CD4-positive, alpha-beta T cell treated with Interferon gamma for 1 hour (primary cell): Measurements from ENCODE around the gene ABCG2.
"Not testable (repeated sequence)": the region's sequence is repeated elsewhere in the genome, so short reads cannot be mapped to it uniquely, and the experiment has no call there.

Experiments used
- DNase-seq: peaks from one replicate; pipeline ENCODE4 v3.0.0-alpha.2; 2020

Gene ABCG2

DNA sequence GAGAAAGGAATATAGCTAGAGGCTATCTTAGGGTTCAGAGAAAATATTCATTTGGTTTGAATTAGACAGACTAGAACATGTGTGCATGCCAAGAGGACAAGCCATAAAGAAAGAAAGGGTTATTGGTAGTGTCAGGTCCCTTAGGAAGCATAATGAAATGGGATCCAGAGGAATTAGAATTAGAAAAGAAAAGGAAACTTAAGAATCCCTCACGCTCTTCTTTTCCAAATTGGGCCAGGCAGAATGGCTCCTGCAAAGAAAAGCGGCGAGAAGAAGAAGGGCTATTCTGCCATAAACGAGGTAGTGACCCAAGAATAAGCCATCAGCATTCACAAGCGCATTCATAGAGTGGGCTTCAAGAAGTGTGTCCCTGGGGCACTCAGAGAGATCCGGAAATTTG lies 4.9 kb upstream of the ABCG2 start:
- DNase-seq: no peak

DNA sequence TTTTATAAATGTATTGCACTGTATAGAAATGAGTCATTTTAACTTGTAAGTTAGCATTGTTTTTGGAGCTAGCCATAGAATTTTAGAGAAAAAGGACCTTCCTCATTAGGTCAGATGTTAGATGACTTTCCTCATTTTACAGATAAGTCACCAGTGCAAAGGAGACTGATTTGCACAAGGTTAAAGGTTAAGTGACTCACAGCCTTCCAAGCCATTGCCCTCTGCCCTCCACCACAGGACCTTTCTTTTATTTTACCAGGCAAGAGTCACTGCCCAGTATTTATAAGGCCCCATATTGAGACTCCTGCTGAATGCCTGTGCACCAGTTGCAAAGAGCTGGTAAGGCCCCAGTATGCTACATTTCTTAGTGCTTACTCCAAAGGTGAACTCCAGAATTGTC lies 4.2 kb upstream of the ABCG2 start:
- DNase-seq: no peak

DNA sequence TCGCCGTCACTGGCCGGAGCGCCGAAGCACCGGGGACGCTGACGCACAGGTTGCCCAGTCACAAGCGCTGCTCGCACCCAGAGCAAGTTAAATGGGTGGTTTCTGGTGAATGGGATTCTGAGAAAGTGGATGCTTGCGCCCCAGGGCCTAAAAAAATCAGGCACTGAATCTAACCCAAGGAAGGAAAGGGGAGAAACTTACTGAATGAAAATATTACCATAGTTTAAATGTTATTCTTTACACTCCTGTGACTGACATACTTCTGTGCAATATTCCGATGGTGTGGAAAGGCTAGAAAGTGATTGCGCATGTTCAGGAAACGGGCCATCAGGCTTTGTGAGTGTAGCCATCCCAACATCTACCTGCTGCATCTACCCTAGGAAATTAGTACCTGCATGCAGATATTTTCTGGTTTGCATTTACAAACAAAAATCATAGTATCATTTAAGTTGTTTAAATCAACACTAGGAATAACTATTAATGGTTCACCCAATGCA lies 838 bp upstream of the ABCG2 start:
- no peak for DNase-seq

DNA sequence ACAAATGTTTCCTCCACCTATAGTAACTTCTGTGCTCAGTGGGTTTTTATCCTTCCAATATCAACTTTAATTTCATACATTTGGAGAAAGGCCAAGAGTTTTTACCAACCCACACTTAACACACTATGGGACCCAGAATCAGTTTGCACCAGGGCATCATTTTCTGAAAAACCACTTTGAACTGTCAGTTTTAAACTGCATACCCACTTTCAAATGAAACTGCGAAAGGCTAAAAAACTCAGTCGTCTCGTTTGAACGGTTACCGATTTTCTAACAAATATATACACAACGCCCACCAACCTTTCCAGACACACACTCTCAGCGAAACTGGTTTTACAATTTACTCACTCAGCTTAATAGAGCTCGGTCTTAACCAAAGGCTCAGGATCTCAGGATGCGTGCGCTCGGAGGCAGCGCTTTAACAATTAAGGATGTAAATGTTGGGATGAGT lies 376 bp downstream of the ABCG2 start:
- DNase-seq: no peak

DNA sequence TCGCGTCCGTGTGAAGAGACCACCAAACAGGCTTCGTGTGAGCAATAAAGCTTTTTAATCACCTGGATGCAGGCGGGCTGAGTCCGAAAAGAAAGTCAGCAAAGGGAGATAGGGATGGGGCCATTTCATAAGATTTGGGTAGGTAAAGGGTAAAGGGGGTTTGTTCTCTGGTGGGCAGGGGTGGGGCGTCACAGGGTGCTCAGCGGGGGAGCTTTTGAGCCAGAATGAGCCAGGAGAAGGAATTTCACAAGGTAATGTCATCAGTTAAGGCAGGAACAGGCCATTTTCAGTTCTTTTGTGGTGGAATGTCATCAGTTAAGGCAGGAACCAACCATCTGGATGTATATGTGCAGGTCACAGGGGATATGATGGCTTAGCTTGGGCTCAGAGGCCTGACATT lies 6.1 kb downstream of the ABCG2 start:
- not testable (repeated sequence) for DNase-seq

DNA sequence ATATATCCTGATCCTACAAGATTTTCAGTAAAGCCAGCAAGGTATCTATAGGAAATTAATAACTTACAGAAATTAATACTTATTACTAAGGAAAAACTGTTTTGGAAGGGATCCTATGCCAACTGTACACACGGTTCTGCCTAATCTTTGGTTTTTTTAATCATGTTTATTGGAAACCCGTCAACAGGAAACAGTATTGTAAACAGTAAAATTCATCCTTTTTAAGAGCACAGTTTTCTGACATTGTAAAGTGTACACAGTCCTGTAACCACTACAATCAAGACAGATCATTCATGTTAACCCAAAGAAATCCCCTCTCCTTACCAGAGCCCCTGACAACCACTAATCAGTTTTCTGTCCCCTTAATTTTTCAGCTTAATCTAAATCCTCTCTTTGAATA lies 9.9 kb downstream of the ABCG2 start:
- no peak for DNase-seq

DNA sequence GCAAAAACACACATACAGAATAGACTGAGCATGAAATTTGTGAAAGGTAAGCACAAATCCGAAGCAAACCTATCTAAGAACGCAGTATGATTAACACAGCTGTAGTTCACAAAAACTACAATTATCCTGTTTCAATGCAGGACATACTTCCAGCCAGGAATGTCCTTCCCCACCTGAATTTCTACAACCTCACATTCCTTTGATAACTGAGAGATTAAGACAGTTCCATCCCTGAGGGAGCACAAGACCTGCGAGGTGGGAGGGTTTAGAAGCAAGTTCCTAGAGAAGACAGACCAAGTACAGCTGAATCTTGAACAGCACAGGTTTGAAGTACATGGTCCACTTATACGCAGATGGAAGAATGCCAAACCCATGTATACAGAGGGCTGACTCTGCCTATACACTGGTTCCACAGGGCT lies 10.6 kb downstream of the ABCG2 start:
- DNase-seq: no peak

DNA sequence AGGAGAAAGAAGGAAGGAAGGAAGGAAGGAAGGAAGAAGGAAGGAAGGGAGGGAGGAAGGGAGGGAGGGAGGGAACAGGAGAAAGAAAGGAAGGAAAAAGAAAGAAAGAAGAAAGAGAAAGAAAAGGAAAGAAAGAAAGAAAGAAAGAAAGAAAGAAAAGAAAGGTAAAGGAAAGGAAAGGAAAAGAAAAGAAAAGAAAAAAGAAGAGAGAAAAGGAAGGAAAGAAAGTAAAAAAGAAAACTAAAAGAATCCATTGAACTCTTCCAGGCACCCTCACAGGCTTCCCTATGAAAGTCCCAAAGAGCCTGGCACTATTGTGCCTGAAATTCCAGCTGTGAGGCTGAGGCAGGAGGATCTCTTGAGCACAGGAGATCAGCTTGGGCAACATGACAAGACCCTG lies 11.5 kb downstream of the ABCG2 start:
- DNase-seq: no peak

DNA sequence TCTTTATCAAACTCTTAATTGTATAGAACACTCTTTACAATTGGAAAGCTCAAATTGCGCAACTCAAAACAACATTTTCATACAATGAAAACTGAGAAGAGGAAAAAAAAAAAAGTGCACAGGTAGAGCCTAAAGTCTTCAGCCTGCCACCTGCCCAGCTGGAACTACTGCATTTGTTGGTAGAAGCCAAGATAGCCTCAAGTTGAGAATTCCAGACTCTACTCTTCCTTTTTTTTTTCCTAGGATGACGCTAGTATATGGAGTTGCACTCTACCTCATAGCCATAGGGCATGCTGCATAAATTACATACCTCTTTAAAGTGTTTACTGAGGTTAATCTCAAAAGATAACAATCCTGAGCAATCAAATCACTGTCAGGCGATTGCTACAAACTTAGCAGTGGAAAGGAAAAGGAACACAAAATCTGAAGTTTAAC lies 13.6 kb downstream of the ABCG2 start:
- no peak for DNase-seq

DNA sequence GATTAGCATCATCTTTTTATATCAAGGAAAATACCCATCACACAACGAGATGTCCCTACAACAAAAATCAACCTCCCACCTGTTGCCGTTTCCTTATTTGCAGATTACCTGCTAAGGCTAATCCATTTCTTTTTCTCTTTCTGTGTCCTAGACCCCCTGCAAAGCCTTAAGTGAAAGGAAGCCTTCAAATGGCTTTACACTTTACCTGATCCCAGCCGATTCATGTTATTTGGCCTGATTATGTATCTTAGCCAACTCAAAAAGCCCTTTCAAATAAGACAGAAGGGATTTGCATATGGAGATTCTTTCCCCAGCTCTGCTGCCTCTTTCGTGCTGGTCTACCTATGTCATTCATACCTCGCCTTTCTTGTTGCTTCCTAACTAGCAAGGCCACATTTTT lies 14.4 kb downstream of the ABCG2 start:
- no peak for DNase-seq

DNA sequence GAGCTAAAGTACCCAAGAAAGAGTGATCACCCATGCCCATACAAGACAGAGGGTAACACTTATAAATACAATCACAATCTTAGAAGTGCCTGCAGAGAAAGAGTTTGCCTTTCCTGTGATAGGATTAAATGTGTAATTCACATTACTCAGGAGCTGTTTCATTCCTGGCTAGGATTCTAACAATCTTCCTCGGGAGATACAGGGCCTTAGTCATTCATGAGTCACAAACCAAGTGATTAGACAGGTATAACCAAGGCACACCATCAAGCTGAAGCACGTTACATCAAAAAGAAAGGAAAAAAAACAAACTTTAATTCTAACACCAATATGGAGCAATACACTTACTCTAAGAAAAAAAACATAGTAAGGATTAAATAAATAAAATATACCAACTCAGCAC lies 14.9 kb downstream of the ABCG2 start:
- DNase-seq: no peak

DNA sequence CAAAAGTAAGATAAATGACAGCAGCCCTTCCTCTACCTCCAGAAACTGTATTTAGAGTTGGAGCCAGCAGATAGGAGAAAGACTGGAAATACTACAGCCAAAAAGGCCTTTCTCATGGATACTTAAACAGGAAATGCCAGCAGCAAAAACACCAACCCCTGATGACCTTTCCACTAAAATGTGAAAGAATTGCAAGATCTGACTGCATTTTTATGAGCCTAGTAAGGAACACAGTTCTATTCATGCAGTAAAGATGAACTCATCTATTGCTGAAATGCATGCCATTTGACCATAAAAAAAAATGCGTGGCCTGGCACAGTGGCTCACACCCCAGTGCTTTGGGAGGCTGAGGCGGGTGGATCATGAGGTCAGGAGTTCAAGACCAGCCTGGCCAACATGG lies 19.9 kb downstream of the ABCG2 start:
- DNase-seq: no peak

DNA sequence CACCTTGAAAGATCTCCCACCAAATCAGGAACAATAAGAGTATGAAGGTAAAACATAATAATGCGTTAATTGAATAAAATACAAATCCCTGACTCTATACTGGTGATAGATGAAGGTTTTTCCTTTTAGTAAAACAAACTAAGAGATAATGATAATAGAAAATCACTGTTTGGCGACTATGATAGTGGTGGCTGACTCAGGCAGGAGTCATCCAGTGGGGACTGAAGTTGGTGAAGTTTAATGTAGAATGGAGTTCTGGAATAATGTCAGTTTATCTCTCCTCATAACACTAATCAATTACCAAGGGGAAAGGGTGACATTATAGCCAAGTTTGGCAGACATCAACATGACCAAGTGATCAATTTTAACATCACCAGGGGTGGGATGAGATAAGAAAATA lies 21.3 kb downstream of the ABCG2 start:
- no peak for DNase-seq

DNA sequence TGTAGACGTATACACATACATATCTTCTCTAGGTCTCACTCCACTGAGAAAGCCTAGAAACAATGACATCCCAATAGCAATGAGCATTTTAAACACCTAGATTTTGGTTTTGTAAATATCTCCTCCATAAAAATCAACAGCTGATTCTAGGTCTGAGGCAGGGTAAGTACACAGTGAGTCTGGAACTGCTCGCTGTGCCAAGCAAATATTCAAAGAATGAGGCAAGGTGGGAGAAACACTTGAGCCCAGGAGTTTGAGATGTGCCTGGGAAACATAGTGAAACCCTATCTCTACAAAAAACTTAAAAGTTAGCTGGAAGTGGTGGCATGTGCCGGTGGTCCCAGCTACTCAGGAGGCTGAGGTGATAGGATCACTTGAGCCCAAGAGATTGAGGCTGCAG lies 22.2 kb downstream of the ABCG2 start:
- DNase-seq: no peak

DNA sequence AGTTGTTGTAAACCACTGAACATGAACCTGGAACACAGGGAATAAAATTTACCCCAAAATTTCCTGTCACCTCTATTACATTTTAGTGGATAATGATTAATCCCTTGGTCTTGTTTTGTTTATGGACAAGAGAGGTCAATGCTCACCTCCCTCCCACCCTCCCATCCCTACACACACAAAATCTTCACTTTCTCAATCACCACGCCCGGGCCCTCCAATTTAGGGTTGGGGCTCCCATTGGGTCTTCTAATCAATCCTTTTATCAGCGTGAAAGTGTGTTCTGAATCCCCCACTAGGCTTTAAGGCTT lies 23.1 kb downstream of the ABCG2 start:
- no peak for DNase-seq

DNA sequence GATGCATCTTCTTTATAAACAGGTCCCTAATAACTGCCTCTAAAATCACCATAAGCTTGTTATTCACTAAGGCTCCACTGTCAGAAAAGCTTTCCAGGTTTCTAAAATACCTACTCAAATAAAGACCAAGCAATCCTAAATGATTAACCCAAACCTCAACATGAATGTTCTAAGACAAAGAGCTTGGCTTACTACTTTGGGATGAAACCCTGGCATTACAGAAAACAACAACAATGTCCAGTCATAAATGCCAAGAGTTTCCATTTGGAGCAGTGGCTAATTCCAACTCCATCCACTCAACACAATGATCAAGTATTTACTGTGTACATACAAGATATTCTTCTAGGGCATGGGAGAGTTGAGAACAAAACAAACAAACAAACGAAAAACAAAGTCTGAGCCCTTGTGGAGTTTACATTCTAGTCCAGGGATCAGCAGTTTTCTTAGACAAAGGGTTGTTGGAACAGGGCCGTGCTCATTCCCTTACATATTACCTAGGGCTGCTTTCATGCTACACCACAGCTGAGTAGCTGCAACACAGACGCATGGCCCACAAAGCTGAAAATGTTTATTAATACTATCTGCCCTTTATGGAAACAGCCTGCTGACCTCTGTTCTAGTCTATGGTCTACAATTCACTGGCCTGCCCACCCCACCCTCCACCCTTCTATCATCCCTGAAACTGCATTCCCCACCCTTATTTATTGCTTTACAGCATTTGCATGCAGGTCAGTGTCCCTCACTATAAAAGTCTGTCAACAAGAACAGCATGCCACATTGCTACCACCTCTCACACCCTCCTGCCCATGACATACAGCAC lies 23.7 kb downstream of the ABCG2 start:
- no peak for DNase-seq

DNA sequence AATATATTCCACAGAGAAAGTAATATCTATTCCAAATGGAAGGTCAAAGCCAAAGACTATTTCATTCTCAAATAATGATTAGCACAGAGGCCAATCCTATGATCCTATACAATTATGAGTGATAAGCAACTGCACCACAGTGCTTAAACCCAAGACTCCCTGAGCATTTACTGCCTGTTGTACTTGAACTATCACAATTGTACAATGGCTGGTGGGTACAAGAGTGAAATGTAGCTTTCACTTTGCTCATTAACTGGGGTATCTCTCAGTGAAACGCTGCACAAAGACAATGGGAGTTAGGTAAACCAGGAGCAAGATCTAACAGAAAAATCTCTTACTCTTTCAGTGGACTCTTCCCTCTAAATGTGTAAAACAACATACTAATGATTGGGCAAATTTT lies 24.3 kb downstream of the ABCG2 start:
- DNase-seq: no peak

DNA sequence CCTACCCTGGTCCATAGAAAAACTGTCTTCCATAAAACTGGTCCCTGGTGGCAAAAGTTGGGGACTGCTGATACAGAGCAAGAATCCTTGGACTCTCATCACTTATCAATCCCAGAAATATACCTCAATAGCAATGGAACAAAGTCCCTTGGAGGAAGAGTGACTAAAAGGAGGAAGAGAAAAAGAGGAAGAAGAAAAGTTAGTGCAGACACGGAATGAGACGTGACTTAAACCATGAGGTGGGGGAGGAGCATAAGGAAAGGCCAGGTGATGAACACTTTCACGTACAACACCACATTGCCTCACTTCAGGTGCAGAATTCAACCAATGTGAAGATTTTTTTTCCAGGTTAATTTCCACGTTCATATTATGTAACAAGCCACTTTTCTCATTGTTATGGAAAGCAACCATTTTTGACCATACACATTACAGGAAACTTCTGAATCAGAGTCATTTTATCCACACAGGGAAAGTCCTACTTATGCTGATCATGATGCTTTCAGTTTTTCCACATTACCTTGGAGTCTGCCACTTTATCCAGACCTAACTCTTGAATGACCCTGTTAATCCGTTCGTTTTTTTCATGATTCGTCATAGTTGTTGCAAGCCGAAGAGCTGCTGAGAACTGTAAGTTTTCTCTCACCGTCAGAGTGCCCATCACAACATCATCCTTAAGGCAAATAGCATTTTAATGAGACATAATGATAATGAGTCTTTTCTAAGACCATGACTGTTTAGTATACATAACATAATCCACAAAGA lies 27.7 kb downstream of the ABCG2 start:
- DNase-seq: no peak

DNA sequence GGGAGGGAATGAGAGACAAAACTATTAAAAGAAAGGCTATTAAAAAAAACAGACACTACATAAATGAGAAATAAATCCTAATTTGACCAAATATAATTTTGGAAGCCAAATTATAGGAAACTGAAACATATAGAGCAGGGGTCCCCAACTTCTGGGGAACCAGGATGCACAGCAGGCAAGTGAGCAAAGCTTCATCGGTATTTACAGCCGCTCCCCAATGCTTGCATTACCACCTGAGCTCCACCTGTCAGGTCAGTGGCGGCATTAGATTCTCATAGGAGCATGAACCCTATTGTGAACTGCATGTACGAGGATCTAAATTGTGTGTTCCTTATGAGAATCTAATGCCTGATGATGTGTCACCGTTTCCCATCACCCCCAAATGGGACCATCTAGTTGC lies 28.4 kb downstream of the ABCG2 start:
- DNase-seq: no peak

DNA sequence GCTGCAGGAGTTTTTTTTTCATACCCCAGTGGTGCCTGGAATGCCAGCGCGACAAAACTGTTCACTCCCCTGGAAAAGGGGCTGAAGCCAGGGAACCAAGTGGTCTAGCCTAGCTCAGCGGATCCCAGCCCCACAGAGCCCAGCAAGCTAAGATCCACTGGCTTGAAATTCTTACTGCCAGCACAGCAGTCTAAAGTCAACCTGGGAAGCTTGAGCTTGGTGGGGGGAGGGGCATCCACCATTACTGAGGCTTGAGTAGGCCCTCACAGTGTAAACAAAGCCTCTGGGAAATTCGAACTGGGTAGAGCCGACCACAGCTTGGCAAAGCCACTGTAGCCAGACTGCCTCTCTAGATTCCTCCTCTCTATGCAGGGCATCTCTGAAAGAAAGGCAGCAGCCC lies 36.2 kb downstream of the ABCG2 start:
- not testable (repeated sequence) for DNase-seq

DNA sequence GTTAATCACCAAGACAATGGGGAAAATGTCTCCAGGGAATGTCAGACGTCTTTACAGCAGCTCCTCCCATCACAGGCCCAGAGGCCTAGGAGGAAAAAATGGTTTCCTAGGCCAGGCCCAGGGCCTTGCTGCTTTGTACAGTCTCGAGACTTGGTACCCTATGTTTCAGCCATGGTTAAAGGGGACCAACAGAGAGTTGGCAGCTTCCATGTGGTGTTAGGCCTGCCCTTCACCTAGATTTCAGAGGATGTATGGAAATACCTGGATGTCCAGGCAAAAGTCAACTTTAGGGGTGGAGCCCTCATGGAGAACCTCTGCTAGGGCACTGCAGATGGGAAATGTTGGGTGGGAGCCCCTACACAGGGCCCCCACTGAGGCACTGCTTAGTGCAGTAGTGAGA lies 38.5 kb downstream of the ABCG2 start:
- no peak for DNase-seq

DNA sequence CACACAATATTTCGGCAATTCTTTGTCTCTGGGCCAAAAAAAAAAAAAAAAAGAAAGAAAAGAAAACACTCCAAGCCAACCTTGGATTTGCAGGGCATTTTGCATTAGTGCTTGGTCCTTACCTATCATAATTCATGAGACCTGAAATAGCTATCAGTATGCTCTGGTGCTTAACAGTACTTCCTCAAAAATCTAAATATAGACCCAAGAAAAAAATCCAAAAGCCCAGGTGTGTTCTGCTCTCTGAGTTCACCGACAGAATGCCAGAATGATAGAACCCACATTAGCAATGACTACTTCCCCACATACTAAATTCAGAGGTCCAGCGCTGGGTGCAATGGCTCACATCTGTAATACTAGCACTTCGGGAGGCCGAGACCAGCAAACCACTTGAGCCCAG lies 42.9 kb downstream of the ABCG2 start:
- DNase-seq: no peak

DNA sequence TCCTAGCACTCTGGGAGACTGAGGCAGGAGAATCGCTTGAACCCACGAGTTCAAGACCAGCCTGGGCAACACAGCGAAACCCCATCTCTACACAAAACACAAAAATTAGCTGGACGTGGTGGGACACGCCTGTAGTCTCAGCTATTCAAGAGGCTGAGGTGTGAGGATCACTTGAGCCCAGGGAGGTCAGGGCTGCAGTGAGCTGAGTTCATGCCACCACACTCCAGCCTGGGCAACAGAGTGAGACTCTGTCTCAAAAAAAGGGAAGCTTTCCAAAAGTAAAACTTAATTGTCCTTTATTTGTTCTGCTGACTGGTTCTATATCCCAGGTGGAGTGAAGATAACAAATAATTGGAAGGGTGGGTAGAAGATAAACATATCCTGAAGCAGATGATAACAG lies 45.6 kb downstream of the ABCG2 start:
- no peak for DNase-seq

DNA sequence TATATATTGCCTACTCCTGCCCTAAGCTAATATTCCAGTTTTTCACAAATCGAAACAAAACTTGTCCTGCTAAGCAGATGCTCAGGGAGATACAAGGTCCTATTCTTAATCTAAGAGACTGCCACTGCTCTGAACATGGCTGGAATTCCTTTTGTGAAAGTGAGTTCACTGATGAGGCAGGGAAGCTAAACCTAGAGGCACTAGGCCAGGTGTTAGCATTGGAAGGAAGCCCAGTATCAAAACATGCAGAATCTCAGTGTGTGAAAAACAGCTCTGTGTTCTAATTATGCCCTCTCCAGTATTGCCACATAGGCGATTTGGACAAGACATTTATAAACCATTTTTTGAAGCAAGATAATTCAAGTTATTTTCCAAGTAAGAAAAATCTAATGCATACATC lies 47.6 kb downstream of the ABCG2 start:
- no peak for DNase-seq
